ENCODE measurements around the gene GNAI3. TPM values are rescaled to one million over a fixed set of nuclear protein-coding genes. Genes with fewer than 3 reads are reported as not detected.

The GNAI3 gene
- total and polyA plus RNA-seq, 2 donors (not counting 3 experiments of a cell fraction or from before 2014, with no cell fraction given), result 5.0 to 14.0 TPM

DNA sequence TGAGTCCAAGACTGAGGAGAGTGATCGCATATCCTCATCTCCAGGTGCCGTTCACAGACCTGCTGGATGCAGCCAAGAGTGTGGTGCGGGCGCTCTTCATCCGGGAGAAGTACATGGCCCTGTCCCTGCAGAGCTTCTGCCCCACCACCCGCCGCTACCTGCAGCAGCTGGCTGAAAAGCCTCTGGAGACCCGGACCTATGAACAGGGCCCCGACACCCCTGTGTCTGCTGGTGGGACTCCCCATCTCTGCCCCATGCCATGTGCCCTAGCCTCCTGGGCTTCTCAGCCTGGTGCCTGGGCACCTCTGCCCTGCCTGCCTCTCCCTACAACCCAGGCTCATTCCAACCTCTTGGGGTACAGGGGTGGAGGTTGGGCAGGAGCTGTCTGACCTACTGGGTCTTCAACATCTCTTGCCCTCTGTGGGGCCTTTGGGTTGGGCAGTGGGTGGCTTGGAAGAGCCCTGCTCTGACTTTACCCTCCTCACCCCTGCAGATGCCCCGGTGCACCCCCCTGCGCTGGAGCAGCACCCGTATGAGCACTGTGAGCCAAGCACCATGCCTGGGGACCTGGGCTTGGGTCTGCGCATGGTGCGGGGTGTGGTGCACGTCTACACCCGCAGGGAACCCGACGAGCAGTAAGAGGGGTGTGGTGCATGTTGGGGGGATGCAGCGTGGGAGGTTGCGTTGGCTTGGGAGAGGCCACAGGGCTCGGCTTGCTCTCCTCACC lies 78.4 kb downstream of the GNAI3 start:
- H3K79me2 ChIP-seq (ENCODE audit: control insufficient read depth, insufficient read depth, low read length), result peaks cover 34% of the 10 kb centered on the region
- intact Hi-C loops (cut with micrococcal nuclease), result no loop called here
- H3K27ac ChIP-seq (ENCODE audit: insufficient read depth, low read depth, low read length), result no peak overlapping the region
- dilution Hi-C loops (cut with MboI; ENCODE audit: extremely low pct_ligation_motif_present, low sequenced_read_pairs), result no loop called here
- peaks cover 3% of the 10 kb centered on the region for H3K4me1 ChIP-seq (ENCODE audit: control insufficient read depth, extremely low read depth, insufficient read depth, low read length)
- no peak overlapping the region for H3K4me3 ChIP-seq (replicated peaks in 1 of 3; ENCODE audit: insufficient read depth in 1 of 3, low read depth in 1 of 3, low read length in 3 of 3)
- TF ChIP-seq, protein P1, sequence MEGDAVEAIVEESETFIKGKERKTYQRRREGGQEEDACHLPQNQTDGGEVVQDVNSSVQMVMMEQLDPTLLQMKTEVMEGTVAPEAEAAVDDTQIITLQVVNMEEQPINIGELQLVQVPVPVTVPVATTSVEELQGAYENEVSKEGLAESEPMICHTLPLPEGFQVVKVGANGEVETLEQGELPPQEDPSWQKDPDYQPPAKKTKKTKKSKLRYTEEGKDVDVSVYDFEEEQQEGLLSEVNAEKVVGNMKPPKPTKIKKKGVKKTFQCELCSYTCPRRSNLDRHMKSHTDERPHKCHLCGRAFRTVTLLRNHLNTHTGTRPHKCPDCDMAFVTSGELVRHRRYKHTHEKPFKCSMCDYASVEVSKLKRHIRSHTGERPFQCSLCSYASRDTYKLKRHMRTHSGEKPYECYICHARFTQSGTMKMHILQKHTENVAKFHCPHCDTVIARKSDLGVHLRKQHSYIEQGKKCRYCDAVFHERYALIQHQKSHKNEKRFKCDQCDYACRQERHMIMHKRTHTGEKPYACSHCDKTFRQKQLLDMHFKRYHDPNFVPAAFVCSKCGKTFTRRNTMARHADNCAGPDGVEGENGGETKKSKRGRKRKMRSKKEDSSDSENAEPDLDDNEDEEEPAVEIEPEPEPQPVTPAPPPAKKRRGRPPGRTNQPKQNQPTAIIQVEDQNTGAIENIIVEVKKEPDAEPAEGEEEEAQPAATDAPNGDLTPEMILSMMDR (IDR thresholded peaks at IDR 0.05; ENCODE audit: extremely low read depth in 1 of 2, insufficient read depth in 1 of 2, low read depth in 1 of 2, low read length in 2 of 2), result no peak
- TF ChIP-seq MYC (IDR thresholded peaks at IDR 0.05; ENCODE audit: low read depth, low read length) (no peak), JUN (IDR thresholded peaks at IDR 0.05; ENCODE audit: borderline replicate concordance, insufficient read depth, insufficient read length, low read depth) (no peak), EZH2 (IDR thresholded peaks at IDR 0.05; ENCODE audit: borderline replicate concordance, low read depth, low read length, severe bottlenecking) (no peak), FOS (IDR thresholded peaks at IDR 0.05; ENCODE audit: borderline replicate concordance, insufficient read depth, low read length) (no peak), GATA2 (IDR thresholded peaks at IDR 0.05; ENCODE audit: insufficient read depth, insufficient read length, low read depth, low read length) (no peak), POLR2AphosphoS5 (IDR thresholded peaks at IDR 0.05; ENCODE audit: insufficient read depth, low read depth, low read length) (no peak), POLR2A (IDR thresholded peaks at IDR 0.05; ENCODE audit: low read depth, low read length) (no peak)
- TF ChIP-seq, protein P2, sequence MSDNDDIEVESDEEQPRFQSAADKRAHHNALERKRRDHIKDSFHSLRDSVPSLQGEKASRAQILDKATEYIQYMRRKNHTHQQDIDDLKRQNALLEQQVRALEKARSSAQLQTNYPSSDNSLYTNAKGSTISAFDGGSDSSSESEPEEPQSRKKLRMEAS (IDR thresholded peaks at IDR 0.05; ENCODE audit: insufficient read depth, insufficient read length), result no peak
- H2AFZ ChIP-seq (ENCODE audit: low read depth, low read length), result no peak overlapping the region
- no peak overlapping the region for H3K4me2 ChIP-seq (ENCODE audit: insufficient read depth, low read length)
- no peak for DNase-seq (ENCODE audit: low read depth, low spot score)
- no peaks in the 10 kb centered on the region for H3K9me3 ChIP-seq (replicated peaks; ENCODE audit: control insufficient read depth, insufficient read depth, low read length)
- no peak for FAIRE-seq
- H3K9ac ChIP-seq (replicated peaks; ENCODE audit: extremely low read depth, insufficient read depth, low read length), result no peak overlapping the region
- no peaks in the 10 kb centered on the region for H3K27me3 ChIP-seq (ENCODE audit: control insufficient read depth in 2 of 2, insufficient read depth in 2 of 2, low read length in 2 of 2)
- no TSS peak for BruUV-seq (replicated peaks)
- ChIA-PET POLR2A (interaction anchor here (1.2 kb wide), 1 partner anchor 78 kb away, joined by 4 read pairs; the partner anchor contains the start of gene GNAI3), CTCF (interaction anchor here (1.8 to 15.2 kb wide), 4 partner anchors 10 to 82 kb away, joined by 4 to 565 read pairs (median 37); partner anchors contain the start of gene GNAI3)
- peaks cover 9 to 45% of the 10 kb centered on the region in 2 experiments for H3K36me3 ChIP-seq (ENCODE audit: control insufficient read depth in 2 of 2, extremely low read depth in 1 of 2, insufficient read depth in 2 of 2, low read length in 2 of 2)
- H4K20me1 ChIP-seq (replicated peaks; ENCODE audit: control insufficient read depth, extremely low read depth, insufficient read depth, low read length), result no peaks in the 10 kb centered on the region
- H3K9me1 ChIP-seq (replicated peaks; ENCODE audit: control insufficient read depth, extremely low read depth, insufficient read depth, low read length), result no peaks in the 10 kb centered on the region

All from endothelial cell of umbilical vein (primary cell).